GM06990 (cell line): ENCODE measurements around the gene THAP11.

Experiments
- DNase-seq: peaks from one replicate; pipeline ENCODE4 v3.0.0-alpha.2; 2011; ENCODE audit not compliant: insufficient read length; ENCODE audit errors: extremely low read depth
- H3K27me3 ChIP-seq: replicated peaks from 2 replicates; pipeline ENCODE4 v1.6.0; 2011; ENCODE audit warnings: low read length; ENCODE audit not compliant: control insufficient read depth, insufficient read depth
- H3K36me3 ChIP-seq: 2 replicates; pipeline ENCODE4 v1.5.1; 2011; ENCODE audit warnings: low read length; ENCODE audit not compliant: control insufficient read depth, insufficient read depth
- H3K4me3 ChIP-seq: replicated peaks from 2 replicates; pipeline ENCODE4 v1.5.1; 2011; ENCODE audit warnings: low read depth, mild to moderate bottlenecking, control low read depth, low read length
- CTCF ChIP-seq: IDR thresholded peaks from 2 replicates; pipeline ENCODE4 v1.5.1; 2011; ENCODE audit warnings: low read length, control low read depth, mild to moderate bottlenecking, inconsistent platforms; ENCODE audit not compliant: insufficient read depth, poor library complexity, severe bottlenecking

Gene THAP11

GRCh38 chr16:67855789-67856188 is 13.7 kb downstream of the THAP11 start:
- TF ChIP-seq CTCF: no peak
- H3K4me3 ChIP-seq: no peak overlapping the region
- H3K36me3 ChIP-seq: peaks cover 2% of the 10 kb centered on the region; the same call in 1 of the 2 replicates
- H3K27me3 ChIP-seq: no peaks in the 10 kb centered on the region
- DNase-seq: no peak

- H3K4me3 ChIP-seq: no peak overlapping the region
- no peaks in the 10 kb centered on the region for H3K27me3 ChIP-seq
- peaks cover 3% of the 10 kb centered on the region; the same call in 1 of the 2 replicates for H3K36me3 ChIP-seq
- TF ChIP-seq CTCF: no peak
- DNase-seq: no peak
These were observed 14.9 kb downstream of the THAP11 start for GRCh38 chr16:67856927-67857546.

- no peak for DNase-seq
- peaks cover 3% of the 10 kb centered on the region; the same call in 1 of the 2 replicates for H3K36me3 ChIP-seq
- no peak overlapping the region for H3K4me3 ChIP-seq
- no peaks in the 10 kb centered on the region for H3K27me3 ChIP-seq
- no peak for TF ChIP-seq CTCF
These were observed 15.6 kb downstream of the THAP11 start for GRCh38 chr16:67857547-67858233.

GRCh38 chr16:67858500-67858899 is 16.4 kb downstream of the THAP11 start:
- Histone ChIP-seq H3K36me3 (peaks cover 5% of the 10 kb centered on the region), H3K4me3 (no peak overlapping the region), H3K27me3 (no peaks in the 10 kb centered on the region)
- TF ChIP-seq CTCF: no peak
- DNase-seq: no peak

- H3K27me3 ChIP-seq: no peaks in the 10 kb centered on the region
- no peak overlapping the region for H3K4me3 ChIP-seq
- no peak for TF ChIP-seq CTCF
- DNase-seq: no peak
- peaks cover 5% of the 10 kb centered on the region for H3K36me3 ChIP-seq
These were observed 18.7 kb downstream of the THAP11 start for GRCh38 chr16:67860589-67861398.
